Measurements from ENCODE around the gene ZNF335.

Gene ZNF335

DNA sequence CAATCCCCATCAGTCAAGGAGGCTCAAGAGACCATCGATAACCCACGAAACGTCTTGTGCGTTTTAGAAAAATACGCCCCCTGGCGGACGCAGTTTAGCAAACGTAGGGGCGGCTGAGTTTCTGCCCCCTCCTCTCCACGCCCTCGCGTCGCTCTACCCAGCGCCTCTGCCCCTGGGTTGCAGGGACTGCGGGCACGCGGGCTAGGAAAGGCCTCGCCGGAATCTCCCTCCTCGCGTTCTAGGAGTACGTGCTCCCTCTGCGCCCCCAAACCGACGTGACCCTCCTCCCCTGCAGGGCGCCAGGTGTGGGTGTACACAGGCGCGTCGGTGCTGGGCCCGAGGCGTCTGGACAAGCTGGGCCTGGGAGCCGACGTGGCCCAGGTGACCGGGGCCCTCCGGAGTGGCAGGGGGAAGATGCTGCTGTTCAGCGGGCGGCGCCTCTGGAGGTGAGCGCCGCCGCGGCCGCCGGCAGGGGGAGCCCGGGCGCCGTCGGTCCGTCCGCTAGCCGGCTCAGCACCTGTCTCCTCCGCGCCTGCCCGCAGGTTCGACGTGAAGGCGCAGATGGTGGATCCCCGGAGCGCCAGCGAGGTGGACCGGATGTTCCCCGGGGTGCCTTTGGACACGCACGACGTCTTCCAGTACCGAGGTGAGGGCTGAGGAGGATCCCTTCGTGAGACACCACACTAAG is 42.0 kb upstream of the ZNF335 start:
- H3K27ac ChIP-seq (replicated peaks) = no peak overlapping the region
- TF ChIP-seq, protein P1, sequence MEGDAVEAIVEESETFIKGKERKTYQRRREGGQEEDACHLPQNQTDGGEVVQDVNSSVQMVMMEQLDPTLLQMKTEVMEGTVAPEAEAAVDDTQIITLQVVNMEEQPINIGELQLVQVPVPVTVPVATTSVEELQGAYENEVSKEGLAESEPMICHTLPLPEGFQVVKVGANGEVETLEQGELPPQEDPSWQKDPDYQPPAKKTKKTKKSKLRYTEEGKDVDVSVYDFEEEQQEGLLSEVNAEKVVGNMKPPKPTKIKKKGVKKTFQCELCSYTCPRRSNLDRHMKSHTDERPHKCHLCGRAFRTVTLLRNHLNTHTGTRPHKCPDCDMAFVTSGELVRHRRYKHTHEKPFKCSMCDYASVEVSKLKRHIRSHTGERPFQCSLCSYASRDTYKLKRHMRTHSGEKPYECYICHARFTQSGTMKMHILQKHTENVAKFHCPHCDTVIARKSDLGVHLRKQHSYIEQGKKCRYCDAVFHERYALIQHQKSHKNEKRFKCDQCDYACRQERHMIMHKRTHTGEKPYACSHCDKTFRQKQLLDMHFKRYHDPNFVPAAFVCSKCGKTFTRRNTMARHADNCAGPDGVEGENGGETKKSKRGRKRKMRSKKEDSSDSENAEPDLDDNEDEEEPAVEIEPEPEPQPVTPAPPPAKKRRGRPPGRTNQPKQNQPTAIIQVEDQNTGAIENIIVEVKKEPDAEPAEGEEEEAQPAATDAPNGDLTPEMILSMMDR (IDR thresholded peaks at IDR 0.05; ENCODE audit: insufficient read depth, low read length) = peak; percentile 61
- no peak for TF ChIP-seq SPI1 (IDR thresholded peaks at IDR 0.05; ENCODE audit: borderline replicate concordance, low read depth)
- DNase-seq (ENCODE audit: low read depth in 1 of 2, low spot score in 1 of 2) = peak in 1 of 2 experiments; percentile 59
- peaks cover 46% of the 10 kb centered on the region for H3K27me3 ChIP-seq (ENCODE audit: insufficient read depth, poor library complexity, severe bottlenecking)
- no peak overlapping the region for H3K4me3 ChIP-seq (replicated peaks; ENCODE audit: insufficient read depth, low read length)

DNA sequence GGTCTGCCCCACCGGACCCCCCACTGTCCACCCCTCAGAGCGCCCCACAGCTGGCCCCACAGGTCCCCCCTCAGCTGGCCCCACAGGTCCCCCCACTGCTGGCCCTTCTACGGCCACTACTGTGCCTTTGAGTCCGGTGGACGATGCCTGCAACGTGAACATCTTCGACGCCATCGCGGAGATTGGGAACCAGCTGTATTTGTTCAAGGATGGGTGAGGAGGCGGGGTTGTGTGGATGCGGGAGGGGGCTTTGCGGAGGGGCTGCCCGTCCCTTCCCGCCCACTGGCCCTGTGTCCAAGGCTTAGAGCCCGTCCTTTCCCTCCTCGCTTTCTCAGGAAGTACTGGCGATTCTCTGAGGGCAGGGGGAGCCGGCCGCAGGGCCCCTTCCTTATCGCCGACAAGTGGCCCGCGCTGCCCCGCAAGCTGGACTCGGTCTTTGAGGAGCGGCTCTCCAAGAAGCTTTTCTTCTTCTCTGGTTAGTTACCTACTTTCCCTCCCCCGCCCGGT is 41.4 kb upstream of the ZNF335 start:
- Histone ChIP-seq H3K4me3 (replicated peaks; ENCODE audit: insufficient read depth, low read length) (no peak overlapping the region), H3K27ac (replicated peaks) (no peak overlapping the region), H3K27me3 (ENCODE audit: insufficient read depth, poor library complexity, severe bottlenecking) (peaks cover 47% of the 10 kb centered on the region)
- DNase-seq (ENCODE audit: low read depth in 1 of 2, low spot score in 1 of 2) = no peak
- TF ChIP-seq SPI1 (IDR thresholded peaks at IDR 0.05; ENCODE audit: borderline replicate concordance, low read depth) (no peak), GABPA (IDR thresholded peaks at IDR 0.05; ENCODE audit: low read depth) (no peak), POLR2AphosphoS5 (IDR thresholded peaks at IDR 0.05; ENCODE audit: low read depth) (no peak)
- TF ChIP-seq, protein P1 (IDR thresholded peaks at IDR 0.05; ENCODE audit: insufficient read depth, low read length) = no peak
- TF ChIP-seq, protein P2, sequence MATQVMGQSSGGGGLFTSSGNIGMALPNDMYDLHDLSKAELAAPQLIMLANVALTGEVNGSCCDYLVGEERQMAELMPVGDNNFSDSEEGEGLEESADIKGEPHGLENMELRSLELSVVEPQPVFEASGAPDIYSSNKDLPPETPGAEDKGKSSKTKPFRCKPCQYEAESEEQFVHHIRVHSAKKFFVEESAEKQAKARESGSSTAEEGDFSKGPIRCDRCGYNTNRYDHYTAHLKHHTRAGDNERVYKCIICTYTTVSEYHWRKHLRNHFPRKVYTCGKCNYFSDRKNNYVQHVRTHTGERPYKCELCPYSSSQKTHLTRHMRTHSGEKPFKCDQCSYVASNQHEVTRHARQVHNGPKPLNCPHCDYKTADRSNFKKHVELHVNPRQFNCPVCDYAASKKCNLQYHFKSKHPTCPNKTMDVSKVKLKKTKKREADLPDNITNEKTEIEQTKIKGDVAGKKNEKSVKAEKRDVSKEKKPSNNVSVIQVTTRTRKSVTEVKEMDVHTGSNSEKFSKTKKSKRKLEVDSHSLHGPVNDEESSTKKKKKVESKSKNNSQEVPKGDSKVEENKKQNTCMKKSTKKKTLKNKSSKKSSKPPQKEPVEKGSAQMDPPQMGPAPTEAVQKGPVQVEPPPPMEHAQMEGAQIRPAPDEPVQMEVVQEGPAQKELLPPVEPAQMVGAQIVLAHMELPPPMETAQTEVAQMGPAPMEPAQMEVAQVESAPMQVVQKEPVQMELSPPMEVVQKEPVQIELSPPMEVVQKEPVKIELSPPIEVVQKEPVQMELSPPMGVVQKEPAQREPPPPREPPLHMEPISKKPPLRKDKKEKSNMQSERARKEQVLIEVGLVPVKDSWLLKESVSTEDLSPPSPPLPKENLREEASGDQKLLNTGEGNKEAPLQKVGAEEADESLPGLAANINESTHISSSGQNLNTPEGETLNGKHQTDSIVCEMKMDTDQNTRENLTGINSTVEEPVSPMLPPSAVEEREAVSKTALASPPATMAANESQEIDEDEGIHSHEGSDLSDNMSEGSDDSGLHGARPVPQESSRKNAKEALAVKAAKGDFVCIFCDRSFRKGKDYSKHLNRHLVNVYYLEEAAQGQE (IDR thresholded peaks at IDR 0.05; ENCODE audit: insufficient replicate concordance, low read depth) = no peak

DNA sequence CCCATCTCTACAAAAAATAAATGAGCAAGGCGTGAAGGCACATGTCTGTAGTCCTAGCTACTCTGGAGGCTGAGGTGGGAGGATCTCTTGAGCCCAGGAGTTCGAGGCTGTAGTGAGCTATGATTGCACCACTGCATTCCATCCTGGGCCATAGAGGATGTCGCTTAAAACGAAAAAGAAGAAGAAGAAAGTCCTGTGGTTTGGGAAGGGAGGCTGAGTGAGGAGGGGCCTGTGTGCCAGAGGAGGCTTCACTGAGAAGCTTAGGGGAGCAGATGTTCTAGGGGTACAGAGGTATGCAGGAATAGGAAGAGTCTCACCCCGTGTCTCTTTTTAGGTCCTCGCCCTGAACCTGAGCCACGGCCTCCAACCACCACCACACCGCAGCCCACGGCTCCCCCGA is 40.9 kb upstream of the ZNF335 start:
- TF ChIP-seq POLR2AphosphoS5 (IDR thresholded peaks at IDR 0.05; ENCODE audit: low read depth) = no peak
- TF ChIP-seq, protein P2 (IDR thresholded peaks at IDR 0.05; ENCODE audit: insufficient replicate concordance, low read depth) = no peak
- no peak for TF ChIP-seq SPI1 (IDR thresholded peaks at IDR 0.05; ENCODE audit: borderline replicate concordance, low read depth)
- TF ChIP-seq GABPA (IDR thresholded peaks at IDR 0.05; ENCODE audit: low read depth) = no peak
- TF ChIP-seq, protein P1 (IDR thresholded peaks at IDR 0.05; ENCODE audit: insufficient read depth, low read length) = no peak
- Histone ChIP-seq H3K4me3 (replicated peaks; ENCODE audit: insufficient read depth, low read length) (no peak overlapping the region), H3K27me3 (ENCODE audit: insufficient read depth, poor library complexity, severe bottlenecking) (peaks cover 47% of the 10 kb centered on the region), H3K27ac (replicated peaks) (no peak overlapping the region)
- DNase-seq (ENCODE audit: low read depth in 1 of 2, low spot score in 1 of 2) = peak in 1 of 2 experiments; percentile 38
